H1 (cell line): ENCODE results near the gene KCNQ2. TPM values are rescaled to one million over a fixed set of nuclear protein-coding genes. Genes with fewer than 3 reads are reported as not detected.

Experiments used
- CTCF ChIA-PET: fragments of 300-600 bp; sonication (Branson Sonifier 250); formaldehyde crosslinking; loops from one replicate; lab custom pipeline; 2021; ENCODE audit not compliant: partially characterized antibody; lab: Charles Lee
- POLR2A ChIA-PET: fragments of 300-600 bp; sonication (Branson Sonifier 250); formaldehyde crosslinking; loops from one replicate; lab custom pipeline; 2021; ENCODE audit warnings: inconsistent platforms; ENCODE audit not compliant: partially characterized antibody; lab: Charles Lee
- DNase-seq, 2 experiments: peaks; one replicate each; pipeline versions ENCODE4 v3.0.0 to v3.0.0-alpha.2; 2010 to 2022; ENCODE audit warnings: low spot score in 2 of 2, low read depth in 1 of 2, mixed read lengths in 1 of 2
- FAIRE-seq: peaks from 2 replicates; lab custom pipeline; 2011; peaks lifted over from hg19 to GRCh38; lab: Jason Lieb, UNC
- H2AFZ ChIP-seq: 2 replicates; pipeline ENCODE4 v1.8.1; 2012; ENCODE audit warnings: low read length, inconsistent platforms
- H2AK5ac ChIP-seq: 2 replicates; pipeline ENCODE4 v1.6.1; 2013; ENCODE audit warnings: low read depth, low read length
- H2BK120ac ChIP-seq: replicated peaks from 2 replicates; pipeline ENCODE3; 2013; ENCODE audit warnings: low read depth, low read length, inconsistent platforms
- H2BK12ac ChIP-seq: 2 replicates; pipeline ENCODE4 v1.6.1; 2013; ENCODE audit warnings: low read depth, low read length
- H2BK15ac ChIP-seq: 2 replicates; pipeline ENCODE4 v1.6.1; 2013; ENCODE audit warnings: low read length
- H2BK20ac ChIP-seq: 2 replicates; pipeline ENCODE4 v1.6.1; 2013; ENCODE audit warnings: low read length
- H2BK5ac ChIP-seq: 2 replicates; pipeline ENCODE4 v1.6.1; 2013; ENCODE audit warnings: low read depth, low read length
- H3K14ac ChIP-seq: 2 replicates; pipeline ENCODE4 v1.6.1; 2013; ENCODE audit warnings: inconsistent platforms; ENCODE audit not compliant: insufficient read length
- H3K18ac ChIP-seq: 2 replicates; pipeline ENCODE4 v1.6.1; 2013; ENCODE audit warnings: low read length; ENCODE audit errors: extremely low read depth
- H3K23ac ChIP-seq: 2 replicates; pipeline ENCODE4 v1.6.1; 2013; ENCODE audit warnings: inconsistent platforms; ENCODE audit not compliant: insufficient read length
- H3K23me2 ChIP-seq: 2 replicates; pipeline ENCODE4 v1.6.1; 2013; ENCODE audit warnings: low read depth, low read length
- H3K27ac ChIP-seq: 2 replicates; pipeline ENCODE4 v1.6.1; 2011; ENCODE audit warnings: low read depth, low read length, inconsistent platforms
- H3K27me3 ChIP-seq, 4 experiments: replicated peaks in 1 of 4; 1 replicate in 1 of 4; 2 replicates in 3 of 4; pipeline versions ENCODE4 v1.6.1 to v1.8.1; 2011 to 2013; ENCODE audit warnings: low read length in 3 of 4, mild to moderate bottlenecking in 3 of 4, inconsistent platforms in 2 of 4, mixed read lengths in 2 of 4, moderate library complexity in 1 of 4; ENCODE audit not compliant: control insufficient read depth in 3 of 4, insufficient read depth in 3 of 4; ENCODE audit errors: extremely low read depth in 1 of 4
- H3K36me3 ChIP-seq, 4 experiments: 2 replicates each; pipeline versions ENCODE4 v1.6.1 to v1.8.1; 2011 to 2013; ENCODE audit warnings: mild to moderate bottlenecking in 4 of 4, low read length in 3 of 4, moderate library complexity in 2 of 4, control low read depth in 1 of 4, inconsistent platforms in 1 of 4; ENCODE audit not compliant: insufficient read depth in 4 of 4, control insufficient read depth in 2 of 4
- H3K4ac ChIP-seq: replicated peaks from 2 replicates; pipeline ENCODE3; 2013; ENCODE audit warnings: low read length, low read depth, mixed read lengths, inconsistent platforms; ENCODE audit not compliant: insufficient read length
- H3K4me1 ChIP-seq, 4 experiments: replicated peaks in 1 of 4; 1 replicate in 1 of 4; 2 replicates in 3 of 4; pipeline versions ENCODE4 v1.6.1 to v1.8.1; 2011 to 2013; ENCODE audit warnings: low read length in 3 of 4, inconsistent platforms in 2 of 4, mixed read lengths in 1 of 4; ENCODE audit not compliant: insufficient read depth in 4 of 4, control insufficient read depth in 3 of 4
- H3K4me2 ChIP-seq, 2 experiments: 2 replicates each; pipeline versions ENCODE4 v1.6.1 to v1.8.1; 2011 to 2013; ENCODE audit warnings: low read depth in 2 of 2, low read length in 2 of 2, control low read depth in 1 of 2, inconsistent platforms in 1 of 2, mild to moderate bottlenecking in 1 of 2; ENCODE audit not compliant: insufficient read depth in 1 of 2
- H3K4me3 ChIP-seq, 4 experiments: fragments of 200-600, 300-600 bp in 1 of 4; sonication (generic), shearing (Covaris generic), sonication (Bioruptor Twin) in 1 of 4; 2 replicates each; pipeline versions ENCODE4 v1.5.1 to v1.8.1; 2011 to 2016; ENCODE audit warnings: low read length in 4 of 4, low read depth in 3 of 4, control low read depth in 2 of 4, inconsistent platforms in 2 of 4, mild to moderate bottlenecking in 2 of 4, mixed read lengths in 1 of 4, moderate library complexity in 1 of 4; ENCODE audit not compliant: insufficient read depth in 2 of 4; ENCODE audit errors: extremely low read depth in 1 of 4
- H3K56ac ChIP-seq: replicated peaks from 2 replicates; pipeline ENCODE3; 2013; ENCODE audit warnings: low read depth, mild to moderate bottlenecking, mixed read lengths, low read length, inconsistent platforms; ENCODE audit not compliant: insufficient read length
- H3K79me1 ChIP-seq: 2 replicates; pipeline ENCODE4 v1.6.1; 2013; ENCODE audit warnings: low read depth, low read length, control low read depth
- H3K79me2 ChIP-seq, 2 experiments: 2 replicates each; pipeline versions ENCODE4 v1.6.1 to v1.8.1; 2012 to 2013; ENCODE audit warnings: low read length in 2 of 2, mild to moderate bottlenecking in 2 of 2, inconsistent platforms in 1 of 2; ENCODE audit not compliant: insufficient read depth in 2 of 2, control insufficient read depth in 1 of 2
- H3K9ac ChIP-seq, 4 experiments: replicated peaks in 1 of 4; 1 replicate in 1 of 4; 2 replicates in 3 of 4; pipeline versions ENCODE4 v1.6.1 to v1.8.1; 2011 to 2013; ENCODE audit warnings: low read depth in 3 of 4, low read length in 3 of 4, control low read depth in 2 of 4, mild to moderate bottlenecking in 2 of 4, moderate library complexity in 2 of 4, inconsistent platforms in 1 of 4; ENCODE audit errors: extremely low read depth in 1 of 4
- H3K9me3 ChIP-seq, 2 experiments: 2 replicates each; pipeline versions ENCODE4 v1.6.1 to v1.8.1; 2012 to 2013; ENCODE audit warnings: mild to moderate bottlenecking in 2 of 2, moderate library complexity in 2 of 2, control low read depth in 1 of 2, inconsistent platforms in 1 of 2, low read depth in 1 of 2, low read length in 1 of 2, mixed read lengths in 1 of 2; ENCODE audit not compliant: insufficient read depth in 2 of 2
- H4K20me1 ChIP-seq, 2 experiments: replicated peaks in 1 of 2; 2 replicates each; pipeline versions ENCODE3 to v1.8.1; 2011 to 2013; ENCODE audit warnings: inconsistent platforms in 2 of 2, low read length in 2 of 2, mild to moderate bottlenecking in 1 of 2; ENCODE audit not compliant: insufficient read depth in 2 of 2, control insufficient read depth in 1 of 2
- H4K5ac ChIP-seq: 2 replicates; pipeline ENCODE4 v1.6.1; 2013; ENCODE audit warnings: low read length, low read depth, mixed read lengths, inconsistent platforms; ENCODE audit not compliant: insufficient read length
- H4K8ac ChIP-seq: 2 replicates; pipeline ENCODE4 v1.8.0; 2013; ENCODE audit warnings: mild to moderate bottlenecking, moderate library complexity, low read length, inconsistent platforms; ENCODE audit not compliant: insufficient read depth; ENCODE audit errors: extremely low read depth
- H4K91ac ChIP-seq: replicated peaks from 2 replicates; pipeline ENCODE3; 2013; ENCODE audit warnings: low read length, mixed read lengths, inconsistent platforms; ENCODE audit not compliant: insufficient read length
- ASH2L ChIP-seq: fragments of 200-600, 300-600 bp; sonication (generic); IDR thresholded peaks from one replicate; pipeline ENCODE4 v1.7.1; 2017; ENCODE audit warnings: low read length
- CTBP2 ChIP-seq: IDR thresholded peaks from 2 replicates; pipeline ENCODE4 v1.7.0; 2011; ENCODE audit warnings: borderline replicate concordance, mild to moderate bottlenecking, moderate library complexity, mixed read lengths, low read length; ENCODE audit not compliant: insufficient read depth, insufficient read length
- EGR1 ChIP-seq: IDR thresholded peaks from 2 replicates; pipeline ENCODE4 v1.6.1; 2011; ENCODE audit warnings: low read depth, low read length, borderline replicate concordance
- FOSL1 ChIP-seq: IDR thresholded peaks from 2 replicates; pipeline ENCODE4 v1.6.1; 2011; ENCODE audit warnings: mild to moderate bottlenecking, low read depth, low read length, moderate library complexity; ENCODE audit not compliant: insufficient read depth
- HDAC2 ChIP-seq, 2 experiments: fragments of 300-600 bp in 1 of 2; sonication (generic) in 1 of 2; IDR thresholded peaks; 2 replicates each; pipeline ENCODE4 v1.6.1; 2011 to 2012; ENCODE audit warnings: low read depth in 2 of 2, low read length in 2 of 2, mild to moderate bottlenecking in 2 of 2, moderate library complexity in 2 of 2, borderline replicate concordance in 1 of 2, inconsistent platforms in 1 of 2
- MAFK ChIP-seq: IDR thresholded peaks from 2 replicates; pipeline ENCODE4 v1.6.1; 2012; ENCODE audit warnings: low read depth, mild to moderate bottlenecking, improper control_type of control experiment, low read length
- RNF2 ChIP-seq: fragments of 200-900, 300-1000 bp; sonication (generic); IDR thresholded peaks from 2 replicates; pipeline ENCODE4 v1.7.1; 2016; ENCODE audit warnings: borderline replicate concordance, low read depth, mild to moderate bottlenecking, antibody characterized with exemption, low read length; ENCODE audit not compliant: poor library complexity, severe bottlenecking; ENCODE audit errors: missing control alignments
- RXRA ChIP-seq: IDR thresholded peaks from 2 replicates; pipeline ENCODE4 v1.6.1; 2011; ENCODE audit warnings: low read depth, mild to moderate bottlenecking, low read length, moderate library complexity; ENCODE audit not compliant: insufficient read depth
- SIN3A ChIP-seq, 2 experiments: IDR thresholded peaks in 1 of 2; conservative IDR thresholded peaks in 1 of 2; 2 replicates each; pipeline ENCODE4 v1.6.1; 2011 to 2012; ENCODE audit warnings: low read length in 2 of 2, improper control_type of control experiment in 1 of 2, low read depth in 1 of 2, mild to moderate bottlenecking in 1 of 2
- SIRT6 ChIP-seq: IDR thresholded peaks from one replicate; pipeline ENCODE4 v1.7.1; 2012; ENCODE audit warnings: low read length, inconsistent platforms
- TCF12 ChIP-seq: IDR thresholded peaks from 2 replicates; pipeline ENCODE4 v1.6.1; 2011; ENCODE audit warnings: low read depth, mild to moderate bottlenecking, low read length
- WGBS, 2 experiments: shearing (Covaris generic) in 1 of 2; methylation state at CpG; one replicate each; pipeline versions ENCODE4 v1.1.6 to v1.1.7; 2013 to 2015; ENCODE audit warnings: low lambda C conversion rate in 2 of 2, mixed read lengths in 2 of 2, inconsistent platforms in 1 of 2, low coverage in 1 of 2, missing lambda C conversion rate in 1 of 2; ENCODE audit not compliant: insufficient replicate concordance in 2 of 2, insufficient coverage in 1 of 2, insufficient read length in 1 of 2; ENCODE audit errors: extremely low coverage in 1 of 2, missing lambda C conversion rate in 1 of 2; 5-methylcytosine and 5-hydroxymethylcytosine counted together
- polyA plus RNA-seq, 7 experiments: library from polyadenylated mRNA; depleted of rRNA in 3 of 7; stranded (reverse) in 5 of 7; unstranded in 2 of 7; fragments of >200 nt in 5 of 7; fragments of 200-250 nt in 2 of 7; gene quantifications; 1 replicate in 5 of 7; 2 replicates in 1 of 7; 4 replicates in 1 of 7; pipeline versions ENCODE4 v1.2.1 to v1.2.3, GENCODE V29; 2011 to 2013; ENCODE audit warnings: missing spikeins in 2 of 7, mixed read lengths in 2 of 7
- total RNA-seq: library from RNA; stranded (reverse); fragmentation: NEBNext Ultra II Directional; extraction: Animal tissue kit (Norgen Biotek cat#: 25700); gene quantifications from 2 replicates; pipeline ENCODE4 v1.2.1, GENCODE V29; 2021

The KCNQ2 gene
- total and polyA plus RNA-seq, 2 of the 8 experiments (the other 6 are each of a cell fraction or from before 2014, with no cell fraction given), result 82.6 to 243 TPM

GRCh38 chr20:63420359-63421093 lies 51.9 kb downstream of the KCNQ2 start:
- no peak overlapping the region for H3K27ac ChIP-seq
- H4K20me1 ChIP-seq, result no peaks in the 10 kb centered on the region
- no peak overlapping the region for H3K18ac ChIP-seq
- H3K14ac ChIP-seq, result no peak overlapping the region
- ChIA-PET CTCF (interaction anchor here (0.6 to 1.5 kb wide), 2 partner anchors 42 to 160 kb away, joined by 3 to 4 read pairs; no protein-coding TSS in a partner anchor), POLR2A (interaction anchor here (1.0 kb wide), 1 partner anchor 8 kb away, joined by 3 read pairs; no protein-coding TSS in a partner anchor)
- no peak overlapping the region for H2AFZ ChIP-seq
- H2BK12ac ChIP-seq, result no peak overlapping the region
- no peak overlapping the region for H2BK120ac ChIP-seq
- no peaks in the 10 kb centered on the region for H3K23me2 ChIP-seq
- no peak overlapping the region for H3K23ac ChIP-seq
- FAIRE-seq (no peak), DNase-seq (no peak)
- no peaks in the 10 kb centered on the region for H3K79me2 ChIP-seq
- no peak overlapping the region for H3K9ac ChIP-seq
- H3K4me2 ChIP-seq, result no peak overlapping the region
- no peaks in the 10 kb centered on the region for H3K36me3 ChIP-seq
- H3K4ac ChIP-seq, result no peak overlapping the region
- H4K91ac ChIP-seq, result no peak overlapping the region
- no peak overlapping the region for H3K4me3 ChIP-seq
- H3K4me1 ChIP-seq, result peaks cover 0 to 11% (median 1%) of the 10 kb centered on the region in 4 experiments; a peak in 4 of 7 replicates
- no peak overlapping the region for H2AK5ac ChIP-seq
- no peak overlapping the region for H2BK20ac ChIP-seq
- H4K5ac ChIP-seq, result no peak overlapping the region
- H3K56ac ChIP-seq, result no peak overlapping the region
- H2BK15ac ChIP-seq, result no peak overlapping the region
- WGBS, 2 experiments, result 89% methylated on average over 34 of the region's 34 CpGs; no CpG with 5 or more reads in 1 of the 2 experiments
- H3K79me1 ChIP-seq, result no peaks in the 10 kb centered on the region
- peak overlapping the region; percentile 51; the same call in 1 of the 2 replicates for H4K8ac ChIP-seq
- H3K27me3 ChIP-seq, result no peaks in the 10 kb centered on the region; a peak in 1 of 7 replicates
- H2BK5ac ChIP-seq, result no peak overlapping the region
- no peaks in the 10 kb centered on the region for H3K9me3 ChIP-seq
- TF ChIP-seq FOSL1, result no peak
- no peak for TF ChIP-seq ASH2L
- TF ChIP-seq MAFK, result no peak
- no peak for TF ChIP-seq RXRA
- no peak for TF ChIP-seq EGR1
- TF ChIP-seq TCF12, result no peak
- no peak for TF ChIP-seq RNF2
- no peak for TF ChIP-seq SIRT6
- no peak for TF ChIP-seq HDAC2 (IDR thresholded peaks at IDR 0.05; ENCODE audit: borderline replicate concordance in 1 of 2, low read depth in 2 of 2, low read length in 2 of 2)
- no peak for TF ChIP-seq SIN3A (conservative IDR thresholded peaks at IDR 0.05 in 1 of 2, IDR thresholded peaks at IDR 0.05 in 1 of 2; ENCODE audit: low read depth in 1 of 2, low read length in 2 of 2)
- TF ChIP-seq CTBP2, result no peak
